ENCODE data around the gene MIB1.
A peak's percentile ranks its signal among the peaks of the same experiment; 100 is the strongest.

The MIB1 gene

GRCh38 chr18:21740538-21741311 is at the start of gene MIB1:
Gene MIB1 (plus strand): TSS chr18:21740792. CDS start chr18:21741584, 792 bp downstream.
- Histone ChIP-seq H3K9me2 (replicated peaks; ENCODE audit: control insufficient read depth, low read length) (no peaks in the 10 kb centered on the region), H3F3A (ENCODE audit: control insufficient read depth, insufficient read depth) (peaks cover 2% of the 10 kb centered on the region; the same call in 1 of the 2 replicates), H4K20me1 (ENCODE audit: control insufficient read depth, insufficient read depth, low read depth, low read length) (peaks cover 8% of the 10 kb centered on the region; the same call in 1 of the 2 replicates), H3K9me3 (ENCODE audit: control insufficient read depth, insufficient read depth, low read length) (no peaks in the 10 kb centered on the region), H3K4me3 (ENCODE audit: low read length) (peak within 1 kb of the TSS; percentile 94), H3K27ac (ENCODE audit: low read depth, low read length) (peak within 1 kb of the TSS; percentile 87), H3K36me3 (ENCODE audit: control insufficient read depth, low read length) (peaks cover 15% of the 10 kb centered on the region; the same call in 1 of the 2 replicates), H3K27me3 (ENCODE audit: control insufficient read depth, low read length) (no peaks in the 10 kb centered on the region), H3K4me2 (ENCODE audit: low read length) (peak within 1 kb of the TSS; percentile 82), H3K79me2 (ENCODE audit: control insufficient read depth, low read length) (peaks cover 44% of the 10 kb centered on the region), H3K4me1 (ENCODE audit: control insufficient read depth, low read length) (peaks cover 31% of the 10 kb centered on the region)
- TF ChIP-seq EZH2phosphoT487 (IDR thresholded peaks at IDR 0.05; ENCODE audit: borderline replicate concordance, low read length) (no peak), CTCF (IDR thresholded peaks at IDR 0.05; ENCODE audit: low read depth, low read length, poor library complexity, severe bottlenecking) (no peak)

- H4K20me1 ChIP-seq (ENCODE audit: control insufficient read depth, insufficient read depth, low read depth, low read length), result no peaks in the 10 kb centered on the region
- no peak overlapping the region for H3K4me3 ChIP-seq (ENCODE audit: low read length)
- H3K4me1 ChIP-seq (ENCODE audit: control insufficient read depth, low read length), result peaks cover 20% of the 10 kb centered on the region
- TF ChIP-seq EZH2phosphoT487 (IDR thresholded peaks at IDR 0.05; ENCODE audit: borderline replicate concordance, low read length), result no peak
- TF ChIP-seq CTCF (IDR thresholded peaks at IDR 0.05; ENCODE audit: low read depth, low read length, poor library complexity, severe bottlenecking), result no peak
- H3K36me3 ChIP-seq (ENCODE audit: control insufficient read depth, low read length), result peaks cover 77% of the 10 kb centered on the region
- H3K27ac ChIP-seq (ENCODE audit: low read depth, low read length), result no peak overlapping the region
- H3K27me3 ChIP-seq (ENCODE audit: control insufficient read depth, low read length), result no peaks in the 10 kb centered on the region
- H3K4me2 ChIP-seq (ENCODE audit: low read length), result no peak overlapping the region
- peaks cover 38% of the 10 kb centered on the region for H3K79me2 ChIP-seq (ENCODE audit: control insufficient read depth, low read length)
- H3K9me2 ChIP-seq (replicated peaks; ENCODE audit: control insufficient read depth, low read length), result no peaks in the 10 kb centered on the region
- 0 out of 2 replicates have a peak, but pooled peaks cover 3% of the 10 kb centered on the region for H3F3A ChIP-seq (ENCODE audit: control insufficient read depth, insufficient read depth)
- peaks cover 7% of the 10 kb centered on the region; the same call in 1 of the 2 replicates for H3K9me3 ChIP-seq (ENCODE audit: control insufficient read depth, insufficient read depth, low read length)
These were observed 47.3 kb upstream of the MIB1 start for GRCh38 chr18:21693322-21693721.

- no peak overlapping the region for H3K4me2 ChIP-seq (ENCODE audit: low read length)
- H3K4me1 ChIP-seq (ENCODE audit: control insufficient read depth, low read length), result peaks cover 42% of the 10 kb centered on the region
These were observed 40.0 kb upstream of the MIB1 start for GRCh38 chr18:21700528-21701075.

More at GRCh38 chr18:21700528-21701075, 40.0 kb upstream of the MIB1 start:
- TF ChIP-seq CTCF (IDR thresholded peaks at IDR 0.05; ENCODE audit: low read depth, low read length, poor library complexity, severe bottlenecking) (no peak), EZH2phosphoT487 (IDR thresholded peaks at IDR 0.05; ENCODE audit: borderline replicate concordance, low read length) (no peak)
- H3F3A ChIP-seq (ENCODE audit: control insufficient read depth, insufficient read depth), result peaks cover 6% of the 10 kb centered on the region; the same call in 1 of the 2 replicates
- peaks cover 57% of the 10 kb centered on the region for H3K79me2 ChIP-seq (ENCODE audit: control insufficient read depth, low read length)
- H3K27me3 ChIP-seq (ENCODE audit: control insufficient read depth, low read length), result no peaks in the 10 kb centered on the region
- H3K27ac ChIP-seq (ENCODE audit: low read depth, low read length), result peak overlapping the region; percentile 73; the same call in 1 of the 2 replicates
- peaks cover 65% of the 10 kb centered on the region for H3K36me3 ChIP-seq (ENCODE audit: control insufficient read depth, low read length)
- no peaks in the 10 kb centered on the region for H3K9me2 ChIP-seq (replicated peaks; ENCODE audit: control insufficient read depth, low read length)
- 0 out of 2 replicates have a peak, but pooled peaks cover 4% of the 10 kb centered on the region for H4K20me1 ChIP-seq (ENCODE audit: control insufficient read depth, insufficient read depth, low read depth, low read length)
- H3K4me3 ChIP-seq (ENCODE audit: low read length), result no peak overlapping the region
- H3K9me3 ChIP-seq (ENCODE audit: control insufficient read depth, insufficient read depth, low read length), result no peaks in the 10 kb centered on the region
